HG03521 (cell line): ENCODE results near the gene ADD3.
A peak's percentile ranks its signal among the peaks of the same experiment; 100 is the strongest.

Experiments used
- ATAC-seq: cut with Tn5 transposase; IDR thresholded peaks from one replicate; pipeline ENCODE4 v1.9.1; 2021; ENCODE audit warnings: mild to moderate bottlenecking, moderate library complexity; ENCODE audit not compliant: unreplicated experiment

Gene ADD3

GRCh38 chr10:110007701-110008517 is at the start of gene ADD3:
Gene ADD3 (plus strand): TSS chr10:110007984. CDS start chr10:110100654, 92,670 bp downstream.
- ATAC-seq = peak; percentile 54

DNA sequence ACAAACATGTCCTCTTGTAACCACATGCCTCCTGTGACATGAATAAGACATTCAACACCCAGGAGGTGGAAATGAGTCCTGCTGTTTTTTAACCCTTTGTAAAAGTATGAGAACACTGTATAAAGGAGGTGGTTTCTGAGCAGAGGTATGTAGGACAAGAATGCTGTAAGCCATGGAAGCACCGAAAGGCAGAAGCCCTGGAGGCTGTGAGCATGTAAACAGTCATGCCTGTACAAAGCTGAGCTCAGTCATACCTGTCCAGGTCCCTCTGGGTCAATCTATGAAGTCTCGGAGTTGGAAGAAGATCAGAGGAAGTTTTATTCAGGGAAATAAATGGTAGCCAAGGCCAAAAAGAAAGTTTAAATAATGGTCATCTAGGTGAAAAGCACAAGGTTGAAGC is 49.7 kb upstream of the ADD3 start:
- no peak for ATAC-seq

GRCh38 chr10:109959259-109960145 is 48.3 kb upstream of the ADD3 start:
- ATAC-seq = no peak

DNA sequence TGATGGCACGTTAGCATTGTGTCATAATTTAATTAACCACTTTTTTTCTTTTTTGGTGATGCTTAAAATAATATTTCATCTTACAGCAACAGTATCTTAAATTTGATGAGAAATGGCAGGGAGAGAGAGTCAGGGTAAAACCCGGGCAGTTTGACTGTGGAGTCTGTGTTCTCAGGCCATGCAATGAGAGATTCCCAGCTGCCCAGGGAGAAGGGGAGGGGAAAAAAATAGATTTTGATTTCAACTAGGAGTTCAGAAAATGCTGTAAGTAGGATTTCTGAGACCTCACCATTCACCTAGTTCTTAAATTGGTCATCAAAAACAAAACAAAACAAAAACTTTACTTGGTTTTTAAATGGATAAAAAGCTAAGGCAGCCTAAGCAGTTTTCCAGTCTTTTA is 47.1 kb upstream of the ADD3 start:
- ATAC-seq = no peak

DNA sequence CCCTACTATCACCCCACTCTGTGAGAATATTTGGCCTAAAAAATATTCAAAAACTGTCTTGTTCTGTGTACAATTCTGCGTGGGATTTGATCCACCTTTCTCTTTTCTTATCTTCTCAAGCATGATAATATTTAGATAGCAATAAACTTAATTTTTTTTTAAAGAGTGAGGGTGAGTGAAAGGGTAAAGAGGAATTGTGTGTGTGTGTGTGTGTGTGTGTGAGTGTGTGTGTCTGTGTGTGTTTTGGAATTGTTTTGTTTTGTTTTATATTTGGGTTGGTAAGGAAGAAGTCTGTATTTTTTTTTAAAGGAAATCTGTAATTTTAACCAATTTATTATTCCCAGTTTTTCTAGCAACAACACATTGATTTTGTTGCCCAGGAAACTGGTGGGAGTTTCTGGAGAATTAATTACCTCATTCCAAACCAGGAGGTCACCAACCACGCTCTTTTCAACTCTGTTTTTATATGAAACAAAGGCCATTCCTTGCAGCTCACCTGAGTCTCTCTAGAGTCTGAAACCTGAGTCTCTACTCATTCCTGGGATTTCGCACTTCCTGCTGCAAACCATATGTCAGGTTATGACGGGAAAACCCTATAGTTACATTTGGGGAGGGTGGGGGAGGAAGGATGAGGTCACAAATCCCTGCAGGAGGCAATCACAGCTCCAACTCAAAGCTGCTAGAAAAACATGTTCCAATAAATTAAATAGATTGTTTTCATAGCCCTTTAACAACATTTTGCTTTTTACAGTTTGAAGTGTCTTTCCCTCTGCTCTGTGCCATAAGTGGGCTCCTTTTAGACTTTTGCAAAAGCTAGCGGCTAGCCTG is 46.4 kb upstream of the ADD3 start:
- no peak for ATAC-seq

DNA sequence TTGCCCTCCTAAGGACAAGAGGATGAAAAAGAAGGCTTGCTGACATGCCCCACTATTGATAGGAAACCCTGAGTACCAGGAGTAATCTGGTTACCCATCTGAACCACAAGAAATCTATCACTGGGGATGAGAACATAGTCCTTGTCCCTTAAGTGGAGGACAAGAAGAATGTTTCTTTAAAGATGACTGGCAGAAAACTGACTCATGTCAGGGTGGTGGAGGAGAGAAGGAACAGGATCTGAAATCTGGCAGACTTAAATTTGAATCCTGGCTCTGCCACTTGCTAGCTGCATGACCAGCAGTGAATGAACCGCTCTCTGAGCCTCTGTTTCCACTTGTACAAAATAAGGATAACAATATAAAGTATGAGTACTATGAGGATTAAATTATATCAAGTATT is 45.5 kb upstream of the ADD3 start:
- ATAC-seq = no peak

DNA sequence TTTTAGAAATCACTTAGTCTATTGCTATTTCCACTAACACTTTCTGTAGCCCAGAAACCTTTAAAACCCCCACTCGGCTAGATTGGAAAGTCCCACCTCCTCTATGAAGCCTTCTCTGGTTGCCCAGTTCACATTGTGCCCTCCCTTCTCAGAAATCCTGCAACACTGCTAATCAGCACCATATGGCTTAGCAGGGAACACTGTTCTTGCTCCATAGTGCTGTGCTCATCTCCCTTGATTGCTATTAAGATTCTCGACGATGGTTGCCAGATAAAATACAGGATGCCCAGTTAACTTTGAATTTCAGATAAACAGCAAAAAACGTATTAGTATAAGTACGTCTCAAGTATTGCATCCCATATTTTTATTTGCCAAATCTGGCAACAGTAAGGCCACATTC is 44.3 kb upstream of the ADD3 start:
- ATAC-seq = no peak

- no peak for ATAC-seq
These were observed 43.5 kb upstream of the ADD3 start for GRCh38 chr10:109964318-109964717.

DNA sequence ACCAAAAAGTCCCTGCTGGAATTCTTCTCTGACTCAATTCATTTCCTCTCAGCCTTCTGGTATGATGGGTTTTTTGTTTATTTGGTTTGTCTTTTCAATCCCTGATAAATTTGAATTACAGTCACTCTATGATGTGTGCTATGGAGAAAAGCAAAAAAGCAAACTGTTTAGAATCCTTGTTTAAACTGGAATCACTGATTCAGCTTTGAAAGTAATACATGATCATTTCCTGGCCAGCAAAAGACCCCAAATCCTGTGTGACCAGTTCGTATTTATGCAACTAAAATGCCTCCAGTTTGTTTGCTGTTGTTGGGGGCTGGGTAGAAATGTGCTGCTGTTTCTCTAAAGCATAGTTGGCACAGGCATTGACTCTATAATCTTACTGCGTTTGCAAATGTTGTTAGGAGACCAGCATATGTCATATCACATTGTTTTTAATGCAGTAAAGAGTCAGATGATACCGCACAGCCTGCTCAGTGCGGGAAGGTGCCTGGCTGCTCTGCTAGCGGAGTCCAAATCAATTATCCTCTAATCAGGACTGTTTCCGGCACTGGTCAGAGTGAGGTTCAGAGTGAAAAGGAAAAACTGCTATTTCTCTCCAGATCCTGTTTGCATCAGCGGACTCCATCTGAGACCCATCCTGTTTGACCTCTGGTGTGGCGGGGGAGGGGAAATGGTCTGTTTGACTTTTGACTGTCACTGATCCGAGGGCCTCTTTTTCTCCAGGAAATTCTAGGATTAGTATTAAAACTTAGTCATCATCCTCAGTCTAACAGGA is 40.6 kb upstream of the ADD3 start:
- no peak for ATAC-seq

DNA sequence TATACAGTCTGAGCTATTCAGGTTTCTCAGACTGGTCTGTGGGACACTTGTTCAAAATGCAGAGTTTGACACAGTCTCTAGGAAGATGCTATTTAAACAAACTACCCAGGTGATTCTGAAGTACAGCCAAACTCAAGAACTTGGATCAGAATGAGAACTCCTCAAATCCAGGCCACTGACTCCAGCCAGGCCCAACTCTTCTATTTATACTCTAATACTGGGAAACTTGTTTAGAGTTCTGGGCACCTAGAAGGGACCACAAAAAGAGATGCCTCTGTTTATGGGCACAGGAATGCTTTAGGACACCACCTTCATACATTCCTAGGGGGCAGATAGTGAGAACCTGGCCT is 40.1 kb upstream of the ADD3 start:
- no peak for ATAC-seq

- no peak for ATAC-seq
These were observed 38.6 kb upstream of the ADD3 start for GRCh38 chr10:109968953-109969759.

DNA sequence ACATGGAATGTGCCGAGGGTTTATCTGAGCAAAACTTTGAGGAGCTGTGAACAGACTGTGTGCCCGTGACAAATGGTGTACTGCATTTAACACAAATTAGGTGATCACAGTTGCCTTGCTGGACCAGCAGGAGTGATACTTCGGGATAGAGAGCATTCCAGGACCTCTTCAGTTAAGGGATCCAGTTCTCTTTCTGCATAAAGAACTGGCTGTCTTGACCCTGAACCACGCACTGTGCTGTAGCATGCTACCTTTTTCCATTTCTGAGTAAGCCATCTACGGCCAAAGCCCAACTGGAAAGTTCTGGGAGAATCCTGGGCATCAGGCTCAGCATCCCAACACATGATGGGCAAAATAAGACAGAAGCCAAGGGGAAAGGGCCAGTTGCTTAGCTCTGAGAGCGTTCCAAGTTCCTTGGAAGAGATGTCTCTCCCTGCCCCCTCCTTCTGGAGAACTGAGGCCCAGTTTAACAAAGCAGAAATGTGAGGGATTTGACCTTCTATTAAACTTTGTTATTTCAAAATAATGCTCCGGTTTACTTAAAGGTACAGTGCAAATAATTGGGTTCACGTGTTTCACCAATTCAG is 37.9 kb upstream of the ADD3 start:
- no peak for ATAC-seq

DNA sequence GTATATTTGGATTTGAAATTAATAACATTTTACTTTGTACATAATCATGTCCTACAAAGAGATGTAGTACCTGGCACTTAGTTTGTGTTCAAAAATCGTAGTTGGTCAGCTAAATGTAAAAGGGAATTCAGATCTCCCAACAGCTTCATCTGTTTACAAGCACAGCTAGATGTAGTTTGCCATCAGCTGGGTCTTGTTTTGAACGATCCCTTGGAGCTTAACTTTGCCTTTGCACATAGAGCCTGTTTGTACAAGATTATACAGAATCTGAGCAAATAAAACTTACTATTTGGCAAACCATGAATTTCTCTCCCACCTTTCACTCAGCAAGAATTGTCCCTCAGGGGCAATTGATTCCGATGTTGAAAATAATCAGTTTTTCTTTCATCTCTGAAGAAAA is 36.1 kb upstream of the ADD3 start:
- ATAC-seq = no peak

DNA sequence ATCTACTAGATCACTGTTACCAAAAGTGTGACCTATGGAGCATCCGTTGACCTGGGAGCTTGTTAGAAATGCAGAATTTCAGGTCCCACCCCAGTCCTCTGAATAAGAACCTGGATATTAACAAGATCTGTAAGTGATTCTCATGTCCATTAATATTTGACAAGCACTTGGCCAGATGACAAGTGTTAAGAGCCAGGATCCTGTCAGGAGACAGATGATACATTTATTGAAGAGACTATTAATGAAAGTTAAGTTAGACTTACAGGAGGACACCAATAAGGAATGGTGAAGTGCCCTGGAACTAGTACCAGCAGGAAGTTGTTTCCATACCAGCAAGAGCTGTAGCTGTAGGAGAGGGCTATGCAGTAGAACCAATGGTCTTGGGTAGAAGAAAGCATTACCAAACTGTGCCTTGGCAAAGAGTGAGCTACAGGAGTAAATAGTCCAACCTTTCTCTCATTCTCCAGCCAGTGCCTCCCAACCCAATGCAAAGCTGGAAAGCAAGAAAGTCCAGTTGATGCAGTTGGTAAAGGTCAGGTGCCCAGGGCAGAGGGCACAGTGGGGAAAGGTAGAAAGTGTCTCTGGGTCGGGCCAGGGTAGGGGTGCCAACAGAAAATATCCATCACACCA is 35.3 kb upstream of the ADD3 start:
- ATAC-seq = no peak

DNA sequence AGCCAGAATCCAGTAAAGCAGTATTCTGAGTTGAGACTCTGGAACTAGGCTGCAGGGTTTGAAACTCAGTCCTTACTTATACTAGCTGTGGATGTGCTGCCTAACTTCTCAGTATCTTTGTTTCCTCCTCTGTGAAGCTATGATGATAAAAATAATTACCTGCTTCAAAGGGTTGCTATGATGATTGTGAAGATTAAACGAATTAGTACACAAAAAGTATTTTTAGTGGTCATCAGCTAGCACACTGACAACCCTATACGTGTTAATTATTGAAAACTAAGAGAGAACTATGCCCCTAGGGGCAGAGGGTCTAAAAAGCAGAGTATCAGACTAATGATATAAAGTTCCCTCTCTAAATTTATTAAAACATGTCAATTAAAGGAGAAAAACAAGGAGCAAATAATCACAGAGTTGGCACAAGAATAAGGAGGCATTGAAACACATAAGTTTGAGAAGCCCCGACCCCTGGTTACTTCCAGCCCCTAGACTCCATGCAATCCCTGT is 34.4 kb upstream of the ADD3 start:
- no peak for ATAC-seq

DNA sequence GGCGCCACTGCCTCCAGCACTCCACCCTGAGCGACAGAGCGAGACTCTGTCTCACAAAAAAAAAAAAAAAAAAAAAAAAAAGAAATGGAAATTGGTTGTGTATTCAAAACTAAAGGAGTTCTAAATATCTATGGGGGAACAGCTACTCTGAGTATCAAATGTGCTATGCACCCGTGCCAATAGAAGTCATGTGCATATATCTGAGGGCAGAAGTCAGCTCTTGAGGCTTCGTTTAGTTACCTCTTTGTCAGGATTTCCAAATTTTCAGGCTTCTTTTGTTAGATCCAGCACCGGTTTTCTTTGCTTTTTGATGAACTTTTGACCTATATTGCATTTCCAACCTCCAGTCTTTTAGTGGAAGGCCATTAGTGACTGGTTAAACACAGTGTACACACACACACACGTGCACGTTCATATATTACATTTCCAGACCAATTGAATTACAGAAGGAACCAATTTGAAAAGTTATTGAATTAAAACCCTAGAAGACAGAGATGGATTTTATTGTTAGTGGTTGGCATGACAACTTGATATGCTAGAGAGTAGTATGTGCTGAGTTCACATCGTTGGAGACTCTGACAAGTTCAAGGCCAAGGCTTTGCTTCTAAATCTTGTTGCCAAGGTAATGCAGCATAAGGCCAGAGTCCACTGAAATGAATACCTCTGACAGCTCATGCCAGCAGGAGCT is 33.1 kb upstream of the ADD3 start:
- ATAC-seq = no peak

GRCh38 chr10:109975244-109976190 is 32.3 kb upstream of the ADD3 start:
- ATAC-seq = no peak
